Tibial artery (tissue), 4 donors: ENCODE measurements around the gene CXCL6.

ENCODE experiments used
- DNase-seq, 2 donors: peaks; one replicate each; pipeline ENCODE4 v3.0.0-alpha.2; 2019
- H3K27ac ChIP-seq, 2 donors: fragments of 200-600 bp; sonication (generic) in 1 of 2; 1 replicate in 1 of 2; 2 replicates in 1 of 2; pipeline ENCODE4 v1.5.1; 2018 to 2019; ENCODE audit warnings: mild to moderate bottlenecking in 1 of 2
- H3K27me3 ChIP-seq, 2 donors: fragments of 200-600 bp; sonication (generic) in 1 of 2; one replicate each; pipeline versions ENCODE4 v1.5.1 to v1.6.0; 2016 to 2019
- H3K36me3 ChIP-seq, 3 donors: fragments of 200-600 bp; sonication (generic) in 2 of 3; one replicate each; pipeline ENCODE4 v1.5.1; 2016 to 2019; ENCODE audit warnings: mild to moderate bottlenecking in 2 of 3
- H3K4me1 ChIP-seq, 4 donors: fragments of 200-600 bp; sonication (generic) in 2 of 4; 1 replicate in 3 of 4; 2 replicates in 1 of 4; pipeline ENCODE4 v1.5.1; 2016 to 2019
- H3K4me3 ChIP-seq, 2 donors: fragments of 200-600 bp; sonication (generic) in 1 of 2; 1 replicate in 1 of 2; 2 replicates in 1 of 2; pipeline ENCODE4 v1.5.1; 2018 to 2019; ENCODE audit warnings: mild to moderate bottlenecking in 2 of 2
- H3K9me3 ChIP-seq, 3 donors: fragments of 200-600 bp; sonication (generic) in 1 of 3; one replicate each; pipeline ENCODE4 v1.5.1; 2016 to 2019
- intact Hi-C: fragments of 100-400 bp; cut with DNase I; formaldehyde crosslinking; loops from one replicate; pipeline ENCODE4 v1.15.0; 2023; ENCODE audit warnings: low total_unique reads
- TF ChIP-seq, protein P1 (sequence below), 2 experiments: fragments of 200-600 bp in 1 of 2; fragments of 450-650 bp in 1 of 2; IDR thresholded peaks; one replicate each; pipeline ENCODE4 v1.5.1; 2017 to 2019; ENCODE audit warnings: antibody characterized with exemption in 2 of 2, mild to moderate bottlenecking in 1 of 2, moderate library complexity in 1 of 2

The CXCL6 gene

DNA sequence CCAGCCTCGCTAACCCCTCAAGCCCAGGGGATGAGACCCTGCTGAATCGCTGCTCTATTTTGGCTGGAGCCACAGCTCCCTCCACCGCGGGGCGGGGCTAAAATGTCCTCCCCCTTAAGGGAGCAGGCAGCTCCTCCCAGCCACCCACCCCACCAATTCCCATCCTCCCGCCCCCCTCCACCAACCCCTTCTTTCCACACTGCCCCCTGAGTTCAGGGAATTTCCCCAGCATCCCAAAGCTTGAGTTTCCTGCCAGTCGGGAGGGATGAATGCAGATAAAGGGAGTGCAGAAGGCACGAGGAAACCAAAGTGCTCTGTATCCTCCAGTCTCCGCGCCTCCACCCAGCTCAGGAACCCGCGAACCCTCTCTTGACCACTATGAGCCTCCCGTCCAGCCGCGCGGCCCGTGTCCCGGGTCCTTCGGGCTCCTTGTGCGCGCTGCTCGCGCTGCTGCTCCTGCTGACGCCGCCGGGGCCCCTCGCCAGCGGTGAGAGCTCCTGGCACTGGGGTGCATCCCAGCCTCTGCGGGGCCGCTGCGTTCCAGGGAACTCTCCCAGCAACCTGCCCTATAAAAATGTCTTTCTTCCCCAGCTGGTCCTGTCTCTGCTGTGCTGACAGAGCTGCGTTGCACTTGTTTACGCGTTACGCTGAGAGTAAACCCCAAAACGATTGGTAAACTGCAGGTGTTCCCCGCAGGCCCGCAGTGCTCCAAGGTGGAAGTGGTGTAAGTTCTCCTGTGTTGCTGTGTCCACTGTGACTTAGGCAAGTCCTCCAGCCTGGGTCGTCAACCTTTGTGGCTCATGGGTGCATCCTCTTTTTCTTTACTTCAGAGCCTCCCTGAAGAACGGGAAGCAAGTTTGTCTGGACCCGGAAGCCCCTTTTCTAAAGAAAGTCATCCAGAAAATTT lies at the start of gene CXCL6:
Gene CXCL6 (plus strand): TSS at position 306 of the 907 bp plus-strand sequence. CDS start 73 bp downstream, at position 379.
- Histone ChIP-seq H3K27ac (no peak within 1 kb of the TSS), H3K4me3 (peak within 1 kb of the TSS; percentile 24 to 47), H3K27me3 (peaks cover 0 to 14% of the 10 kb centered on the region in 2 donors), H3K4me1 (peaks cover 0 to 11% (median 7%) of the 10 kb centered on the region in 4 donors), H3K36me3 (no peaks in the 10 kb centered on the region), H3K9me3 (no peaks in the 10 kb centered on the region)
- no peak for DNase-seq
- intact Hi-C loops, result no loop called here
- TF ChIP-seq, protein P1, sequence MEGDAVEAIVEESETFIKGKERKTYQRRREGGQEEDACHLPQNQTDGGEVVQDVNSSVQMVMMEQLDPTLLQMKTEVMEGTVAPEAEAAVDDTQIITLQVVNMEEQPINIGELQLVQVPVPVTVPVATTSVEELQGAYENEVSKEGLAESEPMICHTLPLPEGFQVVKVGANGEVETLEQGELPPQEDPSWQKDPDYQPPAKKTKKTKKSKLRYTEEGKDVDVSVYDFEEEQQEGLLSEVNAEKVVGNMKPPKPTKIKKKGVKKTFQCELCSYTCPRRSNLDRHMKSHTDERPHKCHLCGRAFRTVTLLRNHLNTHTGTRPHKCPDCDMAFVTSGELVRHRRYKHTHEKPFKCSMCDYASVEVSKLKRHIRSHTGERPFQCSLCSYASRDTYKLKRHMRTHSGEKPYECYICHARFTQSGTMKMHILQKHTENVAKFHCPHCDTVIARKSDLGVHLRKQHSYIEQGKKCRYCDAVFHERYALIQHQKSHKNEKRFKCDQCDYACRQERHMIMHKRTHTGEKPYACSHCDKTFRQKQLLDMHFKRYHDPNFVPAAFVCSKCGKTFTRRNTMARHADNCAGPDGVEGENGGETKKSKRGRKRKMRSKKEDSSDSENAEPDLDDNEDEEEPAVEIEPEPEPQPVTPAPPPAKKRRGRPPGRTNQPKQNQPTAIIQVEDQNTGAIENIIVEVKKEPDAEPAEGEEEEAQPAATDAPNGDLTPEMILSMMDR (IDR thresholded peaks at IDR 0.05), result no peak

DNA sequence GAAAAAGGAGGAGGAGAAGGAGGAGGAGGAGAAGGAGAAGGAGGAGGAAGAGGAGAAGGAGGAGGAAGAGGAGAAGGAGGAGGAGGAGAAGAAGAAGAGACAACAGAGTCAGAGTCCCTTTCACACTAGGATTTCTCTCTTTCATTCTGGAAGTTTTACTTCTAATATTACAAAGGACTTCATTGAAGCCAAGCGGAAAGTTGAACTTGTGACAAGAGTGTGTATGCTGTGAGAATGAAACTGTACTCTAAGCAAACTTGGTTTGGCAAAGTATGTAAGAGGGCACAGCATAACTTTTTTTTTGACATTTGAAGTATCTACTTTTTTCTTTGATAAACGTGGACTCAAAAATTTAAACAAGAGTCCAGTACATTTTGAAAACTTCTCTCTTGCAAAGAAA lies 48.1 kb upstream of the CXCL6 start:
- intact Hi-C loops, result no loop called here
- no peak for DNase-seq
- Histone ChIP-seq H3K36me3 (no peaks in the 10 kb centered on the region), H3K9me3 (peaks cover 0 to 5% (median 0%) of the 10 kb centered on the region in 3 donors), H3K27ac (no peak overlapping the region), H3K27me3 (no peaks in the 10 kb centered on the region), H3K4me3 (no peak overlapping the region), H3K4me1 (no peaks in the 10 kb centered on the region)
- TF ChIP-seq, protein P1 (IDR thresholded peaks at IDR 0.05), result no peak

DNA sequence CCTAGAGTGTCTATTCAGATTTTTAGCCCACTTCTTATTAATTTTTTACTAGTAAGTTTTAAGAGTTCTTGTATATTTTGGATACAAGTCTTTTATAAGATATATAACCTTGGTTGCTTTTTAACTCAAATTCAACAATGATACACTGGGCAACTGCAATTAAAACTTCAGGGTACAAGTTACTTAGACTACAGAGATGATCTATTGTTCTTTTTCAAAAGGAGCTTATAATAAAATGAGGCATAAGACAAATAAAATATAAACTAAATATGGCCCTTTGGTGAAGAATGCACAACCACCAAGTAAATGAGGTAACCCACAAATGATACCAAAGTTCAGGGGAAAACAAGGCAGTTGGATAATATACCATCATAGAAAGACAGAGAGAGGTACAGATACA lies 37.6 kb upstream of the CXCL6 start:
- DNase-seq, result no peak
- TF ChIP-seq, protein P1 (IDR thresholded peaks at IDR 0.05), result no peak
- Histone ChIP-seq H3K4me3 (no peak overlapping the region), H3K27ac (no peak overlapping the region), H3K9me3 (no peaks in the 10 kb centered on the region), H3K27me3 (no peaks in the 10 kb centered on the region), H3K36me3 (no peaks in the 10 kb centered on the region), H3K4me1 (peaks cover 0 to 6% (median 2%) of the 10 kb centered on the region in 4 donors)
- intact Hi-C loops, result no loop called here

GRCh38 chr4:73800206-73800605 lies 36.3 kb upstream of the CXCL6 start:
- Histone ChIP-seq H3K36me3 (no peaks in the 10 kb centered on the region), H3K27me3 (no peaks in the 10 kb centered on the region), H3K4me1 (peaks cover 0 to 6% (median 2%) of the 10 kb centered on the region in 4 donors), H3K4me3 (no peak overlapping the region), H3K27ac (no peak overlapping the region), H3K9me3 (no peaks in the 10 kb centered on the region)
- TF ChIP-seq, protein P1 (IDR thresholded peaks at IDR 0.05), result no peak
- no peak for DNase-seq
- intact Hi-C loops, result no loop called here

DNA sequence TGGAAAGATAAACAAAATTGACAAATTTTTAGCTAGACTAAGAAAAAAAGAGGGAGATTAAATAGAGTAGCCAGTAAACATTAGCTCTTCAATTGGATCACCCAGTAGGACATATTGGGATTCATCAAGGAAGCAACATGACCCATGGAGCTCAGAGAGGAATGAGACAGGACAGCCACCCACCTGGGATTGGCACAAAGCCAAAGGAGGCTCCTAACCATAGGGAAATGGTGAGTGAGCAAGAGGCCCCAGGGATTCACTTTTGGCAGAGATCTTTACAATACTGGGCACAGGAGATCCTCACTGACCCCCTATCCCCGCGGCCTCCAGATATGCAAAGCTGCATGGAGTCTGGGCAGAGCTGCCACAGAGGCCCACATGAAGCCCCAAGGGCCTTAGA lies 34.8 kb upstream of the CXCL6 start:
- no peaks in the 10 kb centered on the region for H3K9me3 ChIP-seq
- H3K4me3 ChIP-seq, result no peak overlapping the region
- no peak for DNase-seq
- H3K36me3 ChIP-seq, result no peaks in the 10 kb centered on the region
- no peaks in the 10 kb centered on the region for H3K27me3 ChIP-seq
- no peak overlapping the region for H3K27ac ChIP-seq
- TF ChIP-seq, protein P1 (IDR thresholded peaks at IDR 0.05), result no peak
- H3K4me1 ChIP-seq, result peaks cover 0 to 6% (median 2%) of the 10 kb centered on the region in 4 donors
- intact Hi-C loops, result no loop called here
